Erythroblast (primary cell): ENCODE measurements around the gene DIP2B.
A peak's percentile ranks its signal among the peaks of the same experiment; 100 is the strongest.

Experiments
- DNase-seq, 2 experiments: peaks; one replicate each; lab custom pipeline; 2025; lab: John Stamatoyannopoulos, UW
- GATA1 ChIP-seq: IDR thresholded peaks from 2 replicates; pipeline ENCODE4 v1.6.1; 2011; ENCODE audit warnings: low read depth, mild to moderate bottlenecking, control low read depth, low read length, moderate library complexity
- POLR2A ChIP-seq: IDR thresholded peaks from 2 replicates; pipeline ENCODE4 v1.6.1; 2011; ENCODE audit warnings: mild to moderate bottlenecking, low read length

DIP2B gene

GRCh38 chr12:50612882-50613281 lies 108.1 kb downstream of the DIP2B start:
- no peak for DNase-seq
- TF ChIP-seq POLR2A (no peak), GATA1 (no peak)

- TF ChIP-seq GATA1: no peak
- no peak for TF ChIP-seq POLR2A
- DNase-seq: no peak
Measured at GRCh38 chr12:50613463-50613862, 108.7 kb downstream of the DIP2B start.

- no peak for TF ChIP-seq POLR2A
- no peak for TF ChIP-seq GATA1
- no peak for DNase-seq
Measured at GRCh38 chr12:50614167-50614759, 109.5 kb downstream of the DIP2B start.

- TF ChIP-seq GATA1 (no peak), POLR2A (no peak)
- no peak for DNase-seq
Measured at GRCh38 chr12:50615145-50615906, 110.5 kb downstream of the DIP2B start.

- DNase-seq: no peak
- no peak for TF ChIP-seq POLR2A
- no peak for TF ChIP-seq GATA1
Measured at GRCh38 chr12:50615907-50616296, 111.1 kb downstream of the DIP2B start.

- TF ChIP-seq POLR2A: no peak
- no peak for DNase-seq
Measured at GRCh38 chr12:50617657-50618056, 112.9 kb downstream of the DIP2B start.

- TF ChIP-seq POLR2A (no peak), GATA1 (no peak)
- peak in 1 of 2 experiments; percentile 8 for DNase-seq
Measured at GRCh38 chr12:50618864-50619609, 114.3 kb downstream of the DIP2B start.

GRCh38 chr12:50619610-50619958 lies 114.8 kb downstream of the DIP2B start:
- TF ChIP-seq POLR2A (no peak), GATA1 (no peak)
- DNase-seq: no peak

- TF ChIP-seq POLR2A (no peak), GATA1 (no peak)
- no peak for DNase-seq
Measured at GRCh38 chr12:50620109-50620977, 115.6 kb downstream of the DIP2B start.

- DNase-seq: no peak
- TF ChIP-seq POLR2A (no peak), GATA1 (no peak)
Measured at GRCh38 chr12:50620978-50621360, 116.2 kb downstream of the DIP2B start.

GRCh38 chr12:50621399-50622300 lies 116.9 kb downstream of the DIP2B start:
- no peak for TF ChIP-seq POLR2A
- no peak for TF ChIP-seq GATA1
- DNase-seq: no peak
